H1 (cell line): ENCODE measurements around the gene NRXN2. TPM values are rescaled to one million over a fixed set of nuclear protein-coding genes. Genes with fewer than 3 reads are reported as not detected.

Experiments used
- CTCF ChIA-PET: fragments of 300-600 bp; sonication (Branson Sonifier 250); formaldehyde crosslinking; loops from one replicate; lab custom pipeline; 2021; ENCODE audit not compliant: partially characterized antibody; lab: Charles Lee
- POLR2A ChIA-PET: fragments of 300-600 bp; sonication (Branson Sonifier 250); formaldehyde crosslinking; loops from one replicate; lab custom pipeline; 2021; ENCODE audit warnings: inconsistent platforms; ENCODE audit not compliant: partially characterized antibody; lab: Charles Lee
- DNase-seq, 2 experiments: peaks; one replicate each; pipeline versions ENCODE4 v3.0.0 to v3.0.0-alpha.2; 2010 to 2022; ENCODE audit warnings: low spot score in 2 of 2, low read depth in 1 of 2, mixed read lengths in 1 of 2
- FAIRE-seq: peaks from 2 replicates; lab custom pipeline; 2011; peaks lifted over from hg19 to GRCh38; lab: Jason Lieb, UNC
- H2AFZ ChIP-seq: 2 replicates; pipeline ENCODE4 v1.8.1; 2012; ENCODE audit warnings: low read length, inconsistent platforms
- H2AK5ac ChIP-seq: 2 replicates; pipeline ENCODE4 v1.6.1; 2013; ENCODE audit warnings: low read depth, low read length
- H2BK120ac ChIP-seq: replicated peaks from 2 replicates; pipeline ENCODE3; 2013; ENCODE audit warnings: low read depth, low read length, inconsistent platforms
- H2BK12ac ChIP-seq: 2 replicates; pipeline ENCODE4 v1.6.1; 2013; ENCODE audit warnings: low read depth, low read length
- H2BK15ac ChIP-seq: 2 replicates; pipeline ENCODE4 v1.6.1; 2013; ENCODE audit warnings: low read length
- H2BK20ac ChIP-seq: 2 replicates; pipeline ENCODE4 v1.6.1; 2013; ENCODE audit warnings: low read length
- H2BK5ac ChIP-seq: 2 replicates; pipeline ENCODE4 v1.6.1; 2013; ENCODE audit warnings: low read depth, low read length
- H3K14ac ChIP-seq: 2 replicates; pipeline ENCODE4 v1.6.1; 2013; ENCODE audit warnings: inconsistent platforms; ENCODE audit not compliant: insufficient read length
- H3K18ac ChIP-seq: 2 replicates; pipeline ENCODE4 v1.6.1; 2013; ENCODE audit warnings: low read length; ENCODE audit errors: extremely low read depth
- H3K23ac ChIP-seq: 2 replicates; pipeline ENCODE4 v1.6.1; 2013; ENCODE audit warnings: inconsistent platforms; ENCODE audit not compliant: insufficient read length
- H3K23me2 ChIP-seq: 2 replicates; pipeline ENCODE4 v1.6.1; 2013; ENCODE audit warnings: low read depth, low read length
- H3K27ac ChIP-seq: 2 replicates; pipeline ENCODE4 v1.6.1; 2011; ENCODE audit warnings: low read depth, low read length, inconsistent platforms
- H3K27me3 ChIP-seq, 4 experiments: replicated peaks in 1 of 4; 1 replicate in 1 of 4; 2 replicates in 3 of 4; pipeline versions ENCODE4 v1.6.1 to v1.8.1; 2011 to 2013; ENCODE audit warnings: low read length in 3 of 4, mild to moderate bottlenecking in 3 of 4, inconsistent platforms in 2 of 4, mixed read lengths in 2 of 4, moderate library complexity in 1 of 4; ENCODE audit not compliant: control insufficient read depth in 3 of 4, insufficient read depth in 3 of 4; ENCODE audit errors: extremely low read depth in 1 of 4
- H3K36me3 ChIP-seq, 4 experiments: 2 replicates each; pipeline versions ENCODE4 v1.6.1 to v1.8.1; 2011 to 2013; ENCODE audit warnings: mild to moderate bottlenecking in 4 of 4, low read length in 3 of 4, moderate library complexity in 2 of 4, control low read depth in 1 of 4, inconsistent platforms in 1 of 4; ENCODE audit not compliant: insufficient read depth in 4 of 4, control insufficient read depth in 2 of 4
- H3K4ac ChIP-seq: replicated peaks from 2 replicates; pipeline ENCODE3; 2013; ENCODE audit warnings: low read length, low read depth, mixed read lengths, inconsistent platforms; ENCODE audit not compliant: insufficient read length
- H3K4me1 ChIP-seq, 4 experiments: replicated peaks in 1 of 4; 1 replicate in 1 of 4; 2 replicates in 3 of 4; pipeline versions ENCODE4 v1.6.1 to v1.8.1; 2011 to 2013; ENCODE audit warnings: low read length in 3 of 4, inconsistent platforms in 2 of 4, mixed read lengths in 1 of 4; ENCODE audit not compliant: insufficient read depth in 4 of 4, control insufficient read depth in 3 of 4
- H3K4me2 ChIP-seq, 2 experiments: 2 replicates each; pipeline versions ENCODE4 v1.6.1 to v1.8.1; 2011 to 2013; ENCODE audit warnings: low read depth in 2 of 2, low read length in 2 of 2, control low read depth in 1 of 2, inconsistent platforms in 1 of 2, mild to moderate bottlenecking in 1 of 2; ENCODE audit not compliant: insufficient read depth in 1 of 2
- H3K4me3 ChIP-seq, 4 experiments: fragments of 200-600, 300-600 bp in 1 of 4; sonication (generic), shearing (Covaris generic), sonication (Bioruptor Twin) in 1 of 4; 2 replicates each; pipeline versions ENCODE4 v1.5.1 to v1.8.1; 2011 to 2016; ENCODE audit warnings: low read length in 4 of 4, low read depth in 3 of 4, control low read depth in 2 of 4, inconsistent platforms in 2 of 4, mild to moderate bottlenecking in 2 of 4, mixed read lengths in 1 of 4, moderate library complexity in 1 of 4; ENCODE audit not compliant: insufficient read depth in 2 of 4; ENCODE audit errors: extremely low read depth in 1 of 4
- H3K56ac ChIP-seq: replicated peaks from 2 replicates; pipeline ENCODE3; 2013; ENCODE audit warnings: low read depth, mild to moderate bottlenecking, mixed read lengths, low read length, inconsistent platforms; ENCODE audit not compliant: insufficient read length
- H3K79me1 ChIP-seq: 2 replicates; pipeline ENCODE4 v1.6.1; 2013; ENCODE audit warnings: low read depth, low read length, control low read depth
- H3K79me2 ChIP-seq, 2 experiments: 2 replicates each; pipeline versions ENCODE4 v1.6.1 to v1.8.1; 2012 to 2013; ENCODE audit warnings: low read length in 2 of 2, mild to moderate bottlenecking in 2 of 2, inconsistent platforms in 1 of 2; ENCODE audit not compliant: insufficient read depth in 2 of 2, control insufficient read depth in 1 of 2
- H3K9ac ChIP-seq, 4 experiments: replicated peaks in 1 of 4; 1 replicate in 1 of 4; 2 replicates in 3 of 4; pipeline versions ENCODE4 v1.6.1 to v1.8.1; 2011 to 2013; ENCODE audit warnings: low read depth in 3 of 4, low read length in 3 of 4, control low read depth in 2 of 4, mild to moderate bottlenecking in 2 of 4, moderate library complexity in 2 of 4, inconsistent platforms in 1 of 4; ENCODE audit errors: extremely low read depth in 1 of 4
- H3K9me3 ChIP-seq, 2 experiments: 2 replicates each; pipeline versions ENCODE4 v1.6.1 to v1.8.1; 2012 to 2013; ENCODE audit warnings: mild to moderate bottlenecking in 2 of 2, moderate library complexity in 2 of 2, control low read depth in 1 of 2, inconsistent platforms in 1 of 2, low read depth in 1 of 2, low read length in 1 of 2, mixed read lengths in 1 of 2; ENCODE audit not compliant: insufficient read depth in 2 of 2
- H4K20me1 ChIP-seq, 2 experiments: replicated peaks in 1 of 2; 2 replicates each; pipeline versions ENCODE3 to v1.8.1; 2011 to 2013; ENCODE audit warnings: inconsistent platforms in 2 of 2, low read length in 2 of 2, mild to moderate bottlenecking in 1 of 2; ENCODE audit not compliant: insufficient read depth in 2 of 2, control insufficient read depth in 1 of 2
- H4K5ac ChIP-seq: 2 replicates; pipeline ENCODE4 v1.6.1; 2013; ENCODE audit warnings: low read length, low read depth, mixed read lengths, inconsistent platforms; ENCODE audit not compliant: insufficient read length
- H4K8ac ChIP-seq: 2 replicates; pipeline ENCODE4 v1.8.0; 2013; ENCODE audit warnings: mild to moderate bottlenecking, moderate library complexity, low read length, inconsistent platforms; ENCODE audit not compliant: insufficient read depth; ENCODE audit errors: extremely low read depth
- H4K91ac ChIP-seq: replicated peaks from 2 replicates; pipeline ENCODE3; 2013; ENCODE audit warnings: low read length, mixed read lengths, inconsistent platforms; ENCODE audit not compliant: insufficient read length
- ATF2 ChIP-seq: IDR thresholded peaks from 2 replicates; pipeline ENCODE4 v1.6.1; 2012; ENCODE audit warnings: low read length, inconsistent platforms
- BACH1 ChIP-seq: IDR thresholded peaks from 2 replicates; pipeline ENCODE4 v1.6.1; 2012; ENCODE audit warnings: low read length, improper control_type of control experiment
- CHD1 ChIP-seq: IDR thresholded peaks from 2 replicates; pipeline ENCODE4 v1.6.1; 2012; ENCODE audit warnings: low read depth, low read length, improper control_type of control experiment
- CTBP2 ChIP-seq: IDR thresholded peaks from 2 replicates; pipeline ENCODE4 v1.7.0; 2011; ENCODE audit warnings: borderline replicate concordance, mild to moderate bottlenecking, moderate library complexity, mixed read lengths, low read length; ENCODE audit not compliant: insufficient read depth, insufficient read length
- HDAC2 ChIP-seq, 2 experiments: fragments of 300-600 bp in 1 of 2; sonication (generic) in 1 of 2; IDR thresholded peaks; 2 replicates each; pipeline ENCODE4 v1.6.1; 2011 to 2012; ENCODE audit warnings: low read depth in 2 of 2, low read length in 2 of 2, mild to moderate bottlenecking in 2 of 2, moderate library complexity in 2 of 2, borderline replicate concordance in 1 of 2, inconsistent platforms in 1 of 2
- JUN ChIP-seq: IDR thresholded peaks from 2 replicates; pipeline ENCODE4 v1.6.1; 2011; ENCODE audit warnings: low read depth, mild to moderate bottlenecking, improper control_type of control experiment, low read length
- POLR2AphosphoS5 ChIP-seq: IDR thresholded peaks from 2 replicates; pipeline ENCODE4 v1.6.1; 2011; ENCODE audit warnings: low read depth, low read length
- SIRT6 ChIP-seq: IDR thresholded peaks from one replicate; pipeline ENCODE4 v1.7.1; 2012; ENCODE audit warnings: low read length, inconsistent platforms
- SP1 ChIP-seq: IDR thresholded peaks from 2 replicates; pipeline ENCODE4 v1.6.1; 2011; ENCODE audit warnings: low read depth, low read length
- SP2 ChIP-seq: IDR thresholded peaks from 2 replicates; pipeline ENCODE4 v1.6.1; 2012; ENCODE audit warnings: mild to moderate bottlenecking, low read length, inconsistent platforms
- TCF12 ChIP-seq: IDR thresholded peaks from 2 replicates; pipeline ENCODE4 v1.6.1; 2011; ENCODE audit warnings: low read depth, mild to moderate bottlenecking, low read length
- WGBS, 2 experiments: shearing (Covaris generic) in 1 of 2; methylation state at CpG; one replicate each; pipeline versions ENCODE4 v1.1.6 to v1.1.7; 2013 to 2015; ENCODE audit warnings: low lambda C conversion rate in 2 of 2, mixed read lengths in 2 of 2, inconsistent platforms in 1 of 2, low coverage in 1 of 2, missing lambda C conversion rate in 1 of 2; ENCODE audit not compliant: insufficient replicate concordance in 2 of 2, insufficient coverage in 1 of 2, insufficient read length in 1 of 2; ENCODE audit errors: extremely low coverage in 1 of 2, missing lambda C conversion rate in 1 of 2; 5-methylcytosine and 5-hydroxymethylcytosine counted together
- polyA plus RNA-seq, 7 experiments: library from polyadenylated mRNA; depleted of rRNA in 3 of 7; stranded (reverse) in 5 of 7; unstranded in 2 of 7; fragments of >200 nt in 5 of 7; fragments of 200-250 nt in 2 of 7; gene quantifications; 1 replicate in 5 of 7; 2 replicates in 1 of 7; 4 replicates in 1 of 7; pipeline versions ENCODE4 v1.2.1 to v1.2.3, GENCODE V29; 2011 to 2013; ENCODE audit warnings: missing spikeins in 2 of 7, mixed read lengths in 2 of 7
- total RNA-seq: library from RNA; stranded (reverse); fragmentation: NEBNext Ultra II Directional; extraction: Animal tissue kit (Norgen Biotek cat#: 25700); gene quantifications from 2 replicates; pipeline ENCODE4 v1.2.1, GENCODE V29; 2021

NRXN2 gene
- total and polyA plus RNA-seq, 2 of the 8 experiments (the other 6 are each of a cell fraction or from before 2014, with no cell fraction given): 1.3 to 11.5 TPM

DNA sequence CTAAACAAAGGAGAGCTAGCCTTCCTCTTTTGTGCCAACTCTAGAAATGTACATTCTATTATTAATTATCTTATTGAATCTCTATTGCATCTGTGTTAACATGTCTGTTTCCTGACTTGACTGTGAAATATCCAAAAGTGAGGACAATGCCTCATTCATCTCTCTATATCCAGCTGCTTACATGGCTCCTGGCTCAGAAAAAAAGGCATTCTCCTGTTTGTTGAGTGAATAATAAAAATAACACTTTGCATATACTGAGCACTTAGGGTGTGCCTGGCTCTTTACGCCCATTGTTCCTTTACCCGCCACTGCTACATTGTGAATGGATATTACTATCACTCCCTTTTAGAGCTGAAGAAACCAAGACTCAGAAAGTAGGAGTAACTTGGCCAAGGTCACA is 19.9 kb downstream of the NRXN2 start:
- Histone ChIP-seq H4K91ac (no peak overlapping the region), H4K8ac (no peak overlapping the region), H3K4me3 (no peak overlapping the region), H3K14ac (no peak overlapping the region), H3K79me1 (no peaks in the 10 kb centered on the region), H2BK120ac (no peak overlapping the region), H3K27me3 (0 out of 7 replicates have a peak, but pooled peaks cover 0 to 2% (median 0%) of the 10 kb centered on the region in 4 experiments), H3K4ac (no peak overlapping the region), H2BK5ac (no peak overlapping the region), H2BK12ac (no peak overlapping the region), H3K9me3 (no peaks in the 10 kb centered on the region), H2BK20ac (no peak overlapping the region), H3K23ac (no peak overlapping the region), H3K56ac (no peak overlapping the region), H2AFZ (no peak overlapping the region), H4K5ac (no peak overlapping the region), H3K27ac (no peak overlapping the region), H2AK5ac (no peak overlapping the region), H3K36me3 (no peaks in the 10 kb centered on the region), H3K18ac (no peak overlapping the region), H3K4me1 (peaks cover 0 to 3% (median 2%) of the 10 kb centered on the region in 4 experiments; a peak in 3 of 7 replicates), H3K4me2 (no peak overlapping the region), H3K23me2 (no peaks in the 10 kb centered on the region), H4K20me1 (no peaks in the 10 kb centered on the region), H3K9ac (no peak overlapping the region), H2BK15ac (no peak overlapping the region), H3K79me2 (no peaks in the 10 kb centered on the region)
- CTCF ChIA-PET: interaction anchor here (0.6 to 4.5 kb wide), 9 partner anchors 10 to 135 kb away, joined by 3 to 41 read pairs (median 11); no protein-coding TSS in a partner anchor
- POLR2A ChIA-PET: interaction anchor here (2.2 kb wide), 1 partner anchor 23 kb away, joined by 7 read pairs; no protein-coding TSS in a partner anchor
- DNase-seq (no peak), FAIRE-seq (no peak)
- WGBS, 2 experiments: 87% methylated on average over 2 of the region's 2 CpGs; no CpG with 5 or more reads in 1 of the 2 experiments
- TF ChIP-seq SP2 (no peak), CHD1 (no peak), ATF2 (no peak), BACH1 (no peak), HDAC2 (IDR thresholded peaks at IDR 0.05; ENCODE audit: borderline replicate concordance in 1 of 2, low read depth in 2 of 2, low read length in 2 of 2) (no peak), SP1 (no peak), TCF12 (no peak), JUN (no peak), POLR2AphosphoS5 (no peak), CTBP2 (no peak), SIRT6 (no peak)
